ENCODE data around the gene CARS2. TPM values are rescaled to one million over a fixed set of nuclear protein-coding genes. Genes with fewer than 3 reads are reported as not detected.

The CARS2 gene
- total RNA-seq, 1 experiment from 2014 or later = 52.9 TPM

DNA sequence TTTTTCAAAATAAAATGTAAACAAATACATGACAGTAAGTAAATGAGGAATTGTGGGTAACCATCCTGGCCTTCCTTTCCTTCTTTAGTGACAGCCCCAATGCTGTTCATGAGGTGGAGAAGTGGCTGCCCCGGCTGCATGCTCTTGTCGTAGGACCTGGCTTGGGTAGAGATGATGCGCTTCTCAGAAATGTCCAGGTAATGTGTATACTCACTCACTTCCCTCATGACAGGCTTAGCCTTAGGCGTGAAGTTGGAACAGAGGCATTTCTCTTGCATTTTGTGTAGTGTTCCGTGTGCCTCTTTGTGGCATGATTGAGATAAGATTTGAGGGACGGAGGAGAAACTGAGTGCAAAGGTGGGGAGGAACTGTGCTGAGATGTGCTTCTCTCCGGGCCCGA, 78.6 kb downstream of the CARS2 start:
- H2AFZ ChIP-seq (ENCODE audit: low read depth, low read length, poor library complexity, severe bottlenecking) = no peak overlapping the region
- intact Hi-C loops (cut with micrococcal nuclease) = no loop called here
- BruUV-seq (replicated peaks) = no TSS peak
- ATAC-seq (no peak), DNase-seq (ENCODE audit: low read depth, low spot score) (no peak)
- ChIA-PET POLR2A (no interaction called here), RAD21 (ENCODE audit: low non-redundant PET in 1 of 2, low total read pairs in 2 of 2, uncharacterized antibody in 2 of 2, unreplicated experiment in 2 of 2) (no interaction called here), CTCF (no interaction called here)
- no peak overlapping the region for H3K9ac ChIP-seq (ENCODE audit: low read length)
- no peak overlapping the region for H3K4me3 ChIP-seq (replicated peaks in 1 of 2; ENCODE audit: low read depth in 1 of 2, low read length in 2 of 2)
- H3K36me3 ChIP-seq (ENCODE audit: control insufficient read depth in 1 of 2, insufficient read depth in 2 of 2, low read length in 2 of 2) = peaks cover 14 to 15% of the 10 kb centered on the region in 2 experiments; a peak in 3 of 4 replicates
- H4K20me1 ChIP-seq (ENCODE audit: insufficient read depth) = 0 out of 2 replicates have a peak, but pooled peaks cover 7% of the 10 kb centered on the region
- TF ChIP-seq, protein P1, sequence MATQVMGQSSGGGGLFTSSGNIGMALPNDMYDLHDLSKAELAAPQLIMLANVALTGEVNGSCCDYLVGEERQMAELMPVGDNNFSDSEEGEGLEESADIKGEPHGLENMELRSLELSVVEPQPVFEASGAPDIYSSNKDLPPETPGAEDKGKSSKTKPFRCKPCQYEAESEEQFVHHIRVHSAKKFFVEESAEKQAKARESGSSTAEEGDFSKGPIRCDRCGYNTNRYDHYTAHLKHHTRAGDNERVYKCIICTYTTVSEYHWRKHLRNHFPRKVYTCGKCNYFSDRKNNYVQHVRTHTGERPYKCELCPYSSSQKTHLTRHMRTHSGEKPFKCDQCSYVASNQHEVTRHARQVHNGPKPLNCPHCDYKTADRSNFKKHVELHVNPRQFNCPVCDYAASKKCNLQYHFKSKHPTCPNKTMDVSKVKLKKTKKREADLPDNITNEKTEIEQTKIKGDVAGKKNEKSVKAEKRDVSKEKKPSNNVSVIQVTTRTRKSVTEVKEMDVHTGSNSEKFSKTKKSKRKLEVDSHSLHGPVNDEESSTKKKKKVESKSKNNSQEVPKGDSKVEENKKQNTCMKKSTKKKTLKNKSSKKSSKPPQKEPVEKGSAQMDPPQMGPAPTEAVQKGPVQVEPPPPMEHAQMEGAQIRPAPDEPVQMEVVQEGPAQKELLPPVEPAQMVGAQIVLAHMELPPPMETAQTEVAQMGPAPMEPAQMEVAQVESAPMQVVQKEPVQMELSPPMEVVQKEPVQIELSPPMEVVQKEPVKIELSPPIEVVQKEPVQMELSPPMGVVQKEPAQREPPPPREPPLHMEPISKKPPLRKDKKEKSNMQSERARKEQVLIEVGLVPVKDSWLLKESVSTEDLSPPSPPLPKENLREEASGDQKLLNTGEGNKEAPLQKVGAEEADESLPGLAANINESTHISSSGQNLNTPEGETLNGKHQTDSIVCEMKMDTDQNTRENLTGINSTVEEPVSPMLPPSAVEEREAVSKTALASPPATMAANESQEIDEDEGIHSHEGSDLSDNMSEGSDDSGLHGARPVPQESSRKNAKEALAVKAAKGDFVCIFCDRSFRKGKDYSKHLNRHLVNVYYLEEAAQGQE (IDR thresholded peaks at IDR 0.05; ENCODE audit: low read depth) = no peak
- TF ChIP-seq EZH2 (IDR thresholded peaks at IDR 0.05) = no peak
- H3K4me2 ChIP-seq (ENCODE audit: low read length) = no peak overlapping the region
- no peaks in the 10 kb centered on the region for H3K9me3 ChIP-seq (ENCODE audit: control insufficient read depth in 1 of 2, insufficient read depth in 1 of 2, low read depth in 1 of 2, low read length in 2 of 2)
- H3K27ac ChIP-seq (ENCODE audit: low read depth, low read length) = no peak overlapping the region
- no peaks in the 10 kb centered on the region for H3K9me2 ChIP-seq (ENCODE audit: insufficient read depth)
- H3K79me2 ChIP-seq (ENCODE audit: insufficient read depth, low read length) = peaks cover 97% of the 10 kb centered on the region
- H3K4me1 ChIP-seq (ENCODE audit: control insufficient read depth in 1 of 2, insufficient read depth in 2 of 2, low read length in 2 of 2) = no peaks in the 10 kb centered on the region
- H3K27me3 ChIP-seq (ENCODE audit: insufficient read depth, low read length) = no peaks in the 10 kb centered on the region

- no peak for DNase-seq (ENCODE audit: low read depth, low spot score)
- H3K27ac ChIP-seq (ENCODE audit: low read depth, low read length) = no peak overlapping the region
- intact Hi-C loops (cut with micrococcal nuclease) = no loop called here
- no peaks in the 10 kb centered on the region for H3K9me2 ChIP-seq (ENCODE audit: insufficient read depth)
- H3K79me2 ChIP-seq (ENCODE audit: insufficient read depth, low read length) = peaks cover 100% of the 10 kb centered on the region
- no peak overlapping the region for H3K9ac ChIP-seq (ENCODE audit: low read length)
- POLR2A ChIA-PET = no interaction called here
- no peaks in the 10 kb centered on the region for H3K27me3 ChIP-seq (ENCODE audit: insufficient read depth, low read length)
- H4K20me1 ChIP-seq (ENCODE audit: insufficient read depth) = 0 out of 2 replicates have a peak, but pooled peaks cover 7% of the 10 kb centered on the region
- no peaks in the 10 kb centered on the region for H3K9me3 ChIP-seq (ENCODE audit: control insufficient read depth in 1 of 2, insufficient read depth in 1 of 2, low read depth in 1 of 2, low read length in 2 of 2)
- no peak overlapping the region for H3K4me3 ChIP-seq (replicated peaks in 1 of 2; ENCODE audit: low read depth in 1 of 2, low read length in 2 of 2)
- no peak overlapping the region for H3K4me2 ChIP-seq (ENCODE audit: low read length)
- TF ChIP-seq SP1 (IDR thresholded peaks at IDR 0.05; ENCODE audit: low read depth) = no peak
- TF ChIP-seq CBX3 (IDR thresholded peaks at IDR 0.05; ENCODE audit: low read depth) = no peak
- no peak overlapping the region for H2AFZ ChIP-seq (ENCODE audit: low read depth, low read length, poor library complexity, severe bottlenecking)
- CTCF ChIA-PET = no interaction called here
- H3K4me1 ChIP-seq (ENCODE audit: control insufficient read depth in 1 of 2, insufficient read depth in 2 of 2, low read length in 2 of 2) = no peaks in the 10 kb centered on the region
- no TSS peak for BruUV-seq (replicated peaks)
- ATAC-seq = no peak
- RAD21 ChIA-PET (ENCODE audit: low non-redundant PET in 1 of 2, low total read pairs in 2 of 2, uncharacterized antibody in 2 of 2, unreplicated experiment in 2 of 2) = no interaction called here
- H3K36me3 ChIP-seq (ENCODE audit: control insufficient read depth in 1 of 2, insufficient read depth in 2 of 2, low read length in 2 of 2) = peaks cover 15 to 17% of the 10 kb centered on the region in 2 experiments; a peak in 3 of 4 replicates
Measured at GRCh38 chr13:110626521-110626920, 79.4 kb downstream of the CARS2 start.

Measured in HCT116 (cell line).